Caco-2 (cell line): Measurements from ENCODE around the gene TIFAB. TPM values are rescaled to one million over a fixed set of nuclear protein-coding genes. Genes with fewer than 3 reads are reported as not detected.

Source experiments
- BruUV-seq: library from RNA; stranded (reverse); fragments of 400-500 nt; replicated peaks from 2 replicates; lab custom pipeline; 2021; lab: Mats Ljungman, UMichigan
- CTCF ChIA-PET: fragments of 300-600 bp; sonication (Branson Sonifier 250); formaldehyde crosslinking; loops from one replicate; lab custom pipeline; 2022; ENCODE audit warnings: antibody characterized with exemption; lab: Charles Lee
- POLR2A ChIA-PET: fragments of 300-600 bp; sonication (Branson Sonifier 250); formaldehyde crosslinking; loops from one replicate; lab custom pipeline; 2022; ENCODE audit warnings: antibody characterized with exemption; lab: Charles Lee
- DNase-seq, 2 experiments: peaks; one replicate each; pipeline versions ENCODE4 v3.0.0 to v3.0.0-alpha.2; 2020 to 2022
- H3K27me3 ChIP-seq: replicated peaks from 2 replicates; pipeline ENCODE4 v1.6.0; 2011; ENCODE audit warnings: low read length; ENCODE audit not compliant: control insufficient read depth, insufficient read depth
- H3K36me3 ChIP-seq: 2 replicates; pipeline ENCODE4 v1.5.1; 2011; ENCODE audit warnings: low read length; ENCODE audit not compliant: control insufficient read depth, insufficient read depth
- H3K4me1 ChIP-seq: fragments of 250-450 bp; sonication (Bioruptor Pico); 2 replicates; pipeline ENCODE4 v1.5.1; 2020; ENCODE audit warnings: mild to moderate bottlenecking
- H3K4me3 ChIP-seq: 2 replicates; pipeline ENCODE4 v1.5.1; 2011; ENCODE audit warnings: low read depth, mild to moderate bottlenecking, control low read depth, low read length
- H3K9me3 ChIP-seq: fragments of 250-450 bp; sonication (Bioruptor Pico); 2 replicates; pipeline ENCODE4 v1.5.1; 2020; ENCODE audit warnings: mild to moderate bottlenecking, moderate library complexity
- H3K27ac Mint-ChIP-seq: one replicate; pipeline ENCODE4 v1.8.0; 2022; ENCODE audit warnings: mixed read lengths; ENCODE audit not compliant: unreplicated experiment
- H3K27me3 Mint-ChIP-seq: one replicate; pipeline ENCODE4 v1.8.0; 2022; ENCODE audit warnings: mixed read lengths; ENCODE audit not compliant: insufficient read depth, unreplicated experiment
- H3K36me3 Mint-ChIP-seq: one replicate; pipeline ENCODE4 v1.8.0; 2022; ENCODE audit warnings: mild to moderate bottlenecking, mixed read lengths; ENCODE audit not compliant: insufficient read depth, unreplicated experiment
- H3K4me1 Mint-ChIP-seq: one replicate; pipeline ENCODE4 v1.8.0; 2022; ENCODE audit warnings: low read depth, mixed read lengths; ENCODE audit not compliant: unreplicated experiment
- H3K4me3 Mint-ChIP-seq: one replicate; pipeline ENCODE4 v1.8.0; 2022; ENCODE audit warnings: mild to moderate bottlenecking, moderate library complexity, mixed read lengths; ENCODE audit not compliant: unreplicated experiment
- H3K9me3 Mint-ChIP-seq: one replicate; pipeline ENCODE4 v1.8.0; 2022; ENCODE audit warnings: mixed read lengths; ENCODE audit not compliant: unreplicated experiment
- CTCF ChIP-seq, 2 experiments: fragments of 200-600 bp in 1 of 2; IDR thresholded peaks; 1 replicate in 1 of 2; 2 replicates in 1 of 2; pipeline versions ENCODE4 v1.5.1 to v1.8.0; 2011 to 2022; ENCODE audit warnings: antibody characterized with exemption in 1 of 2, control low read depth in 1 of 2, inconsistent platforms in 1 of 2, low read depth in 1 of 2, low read length in 1 of 2, mild to moderate bottlenecking in 1 of 2, moderate library complexity in 1 of 2; ENCODE audit not compliant: insufficient read depth in 1 of 2, severe bottlenecking in 1 of 2, unreplicated experiment in 1 of 2
- intact Hi-C: fragments of 100-400 bp; cut with micrococcal nuclease; formaldehyde crosslinking; loops from one replicate; pipeline ENCODE4 v1.10.0; 2022; ENCODE audit not compliant: unreplicated experiment
- total RNA-seq: library from RNA; stranded (reverse); gene quantifications from 2 replicates; pipeline ENCODE4 v1.2.3, GENCODE V29; 2022

The TIFAB gene
- total RNA-seq, 1 experiment from 2014 or later: not detected

GRCh38 chr5:135445306-135445985, 6.7 kb downstream of the TIFAB start:
- H3K9me3 Mint-ChIP-seq: no peaks in the 10 kb centered on the region
- intact Hi-C loops: no loop called here
- H3K27me3 Mint-ChIP-seq: no peaks in the 10 kb centered on the region
- H3K4me3 ChIP-seq: no peak overlapping the region
- POLR2A ChIA-PET: no interaction called here
- CTCF ChIA-PET: interaction anchor here (2.3 kb wide), 1 partner anchor 12 kb away, joined by 6 read pairs; no protein-coding TSS in a partner anchor
- H3K9me3 ChIP-seq: no peaks in the 10 kb centered on the region
- no peak for TF ChIP-seq CTCF (IDR thresholded peaks at IDR 0.05; ENCODE audit: insufficient read depth in 1 of 2, low read depth in 1 of 2, low read length in 1 of 2, severe bottlenecking in 1 of 2, unreplicated experiment in 1 of 2)
- no peaks in the 10 kb centered on the region for H3K4me1 ChIP-seq
- no peak for DNase-seq
- H3K36me3 ChIP-seq: no peaks in the 10 kb centered on the region
- no TSS peak for BruUV-seq
- H3K27ac Mint-ChIP-seq: no peak overlapping the region
- no peaks in the 10 kb centered on the region for H3K4me1 Mint-ChIP-seq
- no peak overlapping the region for H3K4me3 Mint-ChIP-seq
- H3K36me3 Mint-ChIP-seq: no peaks in the 10 kb centered on the region
- no peaks in the 10 kb centered on the region for H3K27me3 ChIP-seq

DNA sequence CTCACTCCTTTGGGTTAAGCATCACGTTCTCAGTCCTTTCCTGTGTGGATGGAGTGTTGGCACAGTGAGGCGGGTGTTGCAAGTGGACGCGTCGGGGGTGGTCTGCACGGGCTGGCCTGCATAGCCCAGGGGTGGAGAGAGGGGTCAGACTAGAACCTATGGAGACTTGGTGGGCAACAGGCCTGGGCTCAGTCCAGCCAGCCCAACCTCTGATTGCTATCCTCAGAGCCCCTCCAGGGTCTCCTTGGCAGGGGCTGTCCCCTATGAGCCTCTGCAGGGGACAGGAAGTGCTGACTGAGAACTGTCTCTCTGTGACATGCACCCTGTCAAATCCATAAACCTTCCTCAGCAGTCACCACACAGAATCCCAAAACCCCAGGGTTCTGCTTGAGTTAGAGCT, 7.3 kb downstream of the TIFAB start:
- Mint-ChIP-seq H3K27me3 (no peaks in the 10 kb centered on the region), H3K9me3 (no peaks in the 10 kb centered on the region), H3K4me1 (no peaks in the 10 kb centered on the region), H3K36me3 (no peaks in the 10 kb centered on the region), H3K27ac (no peak overlapping the region), H3K4me3 (no peak overlapping the region)
- no TSS peak for BruUV-seq
- no peak for DNase-seq
- TF ChIP-seq CTCF (IDR thresholded peaks at IDR 0.05; ENCODE audit: insufficient read depth in 1 of 2, low read depth in 1 of 2, low read length in 1 of 2, severe bottlenecking in 1 of 2, unreplicated experiment in 1 of 2): no peak
- Histone ChIP-seq H3K9me3 (no peaks in the 10 kb centered on the region), H3K4me1 (no peaks in the 10 kb centered on the region), H3K36me3 (no peaks in the 10 kb centered on the region), H3K27me3 (no peaks in the 10 kb centered on the region), H3K4me3 (no peak overlapping the region)
- ChIA-PET POLR2A (no interaction called here), CTCF (interaction anchor here (1.2 kb wide), 1 partner anchor 17 kb away, joined by 4 read pairs; no protein-coding TSS in a partner anchor)
- intact Hi-C loops: no loop called here

GRCh38 chr5:135444360-135444759, 7.8 kb downstream of the TIFAB start:
- H3K9me3 Mint-ChIP-seq: no peaks in the 10 kb centered on the region
- no TSS peak for BruUV-seq
- H3K27ac Mint-ChIP-seq: no peak overlapping the region
- Histone ChIP-seq H3K4me1 (no peaks in the 10 kb centered on the region), H3K9me3 (no peaks in the 10 kb centered on the region), H3K36me3 (no peaks in the 10 kb centered on the region), H3K27me3 (no peaks in the 10 kb centered on the region), H3K4me3 (no peak overlapping the region)
- ChIA-PET POLR2A (no interaction called here), CTCF (interaction anchor here (1.2 kb wide), 1 partner anchor 17 kb away, joined by 4 read pairs; no protein-coding TSS in a partner anchor)
- intact Hi-C loops: no loop called here
- H3K36me3 Mint-ChIP-seq: no peaks in the 10 kb centered on the region
- DNase-seq: no peak
- H3K4me1 Mint-ChIP-seq: no peaks in the 10 kb centered on the region
- TF ChIP-seq CTCF (IDR thresholded peaks at IDR 0.05; ENCODE audit: insufficient read depth in 1 of 2, low read depth in 1 of 2, low read length in 1 of 2, severe bottlenecking in 1 of 2, unreplicated experiment in 1 of 2): no peak
- H3K27me3 Mint-ChIP-seq: no peaks in the 10 kb centered on the region
- no peak overlapping the region for H3K4me3 Mint-ChIP-seq
